HG03064 (cell line): Measurements from ENCODE around the gene PLEKHA6.
"Not testable (repeated sequence)": the region's sequence is repeated elsewhere in the genome, so short reads cannot be mapped to it uniquely, and the experiment has no call there.

Experiments
- ATAC-seq: cut with Tn5 transposase; IDR thresholded peaks from one replicate; pipeline ENCODE4 v1.9.1; 2021; ENCODE audit warnings: low read depth; ENCODE audit not compliant: unreplicated experiment

PLEKHA6 gene

GRCh38 chr1:204248954-204249353, 110.8 kb downstream of the PLEKHA6 start:
- ATAC-seq = no peak

GRCh38 chr1:204246876-204247275, 112.9 kb downstream of the PLEKHA6 start:
- ATAC-seq = no peak

- ATAC-seq = no peak
Observed at GRCh38 chr1:204242920-204243319, 116.8 kb downstream of the PLEKHA6 start.

- no peak for ATAC-seq
Observed at GRCh38 chr1:204241914-204242313, 117.8 kb downstream of the PLEKHA6 start.

- no peak for ATAC-seq
Observed at GRCh38 chr1:204241050-204241449, 118.7 kb downstream of the PLEKHA6 start.

- no peak for ATAC-seq
Observed at GRCh38 chr1:204240233-204240632, 119.5 kb downstream of the PLEKHA6 start.

- not testable (repeated sequence) for ATAC-seq
Observed at GRCh38 chr1:204239401-204239800, 120.3 kb downstream of the PLEKHA6 start.

GRCh38 chr1:204238520-204238919, 121.2 kb downstream of the PLEKHA6 start:
- ATAC-seq = not testable (repeated sequence)

- not testable (repeated sequence) for ATAC-seq
Observed at GRCh38 chr1:204237515-204237914, 122.2 kb downstream of the PLEKHA6 start.

GRCh38 chr1:204232526-204232925, 127.2 kb downstream of the PLEKHA6 start:
- no peak for ATAC-seq

- ATAC-seq = no peak
Observed at GRCh38 chr1:204230211-204230610, 129.5 kb downstream of the PLEKHA6 start.

GRCh38 chr1:204228896-204229295, 130.8 kb downstream of the PLEKHA6 start:
- no peak for ATAC-seq

GRCh38 chr1:204227996-204228785, 131.5 kb downstream of the PLEKHA6 start:
- no peak for ATAC-seq

- no peak for ATAC-seq
Observed at GRCh38 chr1:204227351-204227750, 132.4 kb downstream of the PLEKHA6 start.

GRCh38 chr1:204225841-204226735, 133.6 kb downstream of the PLEKHA6 start:
- no peak for ATAC-seq

- no peak for ATAC-seq
Observed at GRCh38 chr1:204224655-204225054, 135.1 kb downstream of the PLEKHA6 start.

- ATAC-seq = no peak
Observed at GRCh38 chr1:204223129-204223860, 136.4 kb downstream of the PLEKHA6 start.

GRCh38 chr1:204222764-204223055, 137.0 kb downstream of the PLEKHA6 start:
- ATAC-seq = no peak

- no peak for ATAC-seq
Observed at GRCh38 chr1:204222006-204222763, 137.5 kb downstream of the PLEKHA6 start.

- no peak for ATAC-seq
Observed at GRCh38 chr1:204221271-204221670, 138.5 kb downstream of the PLEKHA6 start.
